NCI-H2171 treated with DMSO at 0.1 percent for 48 hours (cell line): Measurements from ENCODE around the gene TCF7L1.

Experiments
- DNase-seq: peaks from one replicate; lab custom pipeline; 2025; lab: John Stamatoyannopoulos, UW

The TCF7L1 gene

DNA sequence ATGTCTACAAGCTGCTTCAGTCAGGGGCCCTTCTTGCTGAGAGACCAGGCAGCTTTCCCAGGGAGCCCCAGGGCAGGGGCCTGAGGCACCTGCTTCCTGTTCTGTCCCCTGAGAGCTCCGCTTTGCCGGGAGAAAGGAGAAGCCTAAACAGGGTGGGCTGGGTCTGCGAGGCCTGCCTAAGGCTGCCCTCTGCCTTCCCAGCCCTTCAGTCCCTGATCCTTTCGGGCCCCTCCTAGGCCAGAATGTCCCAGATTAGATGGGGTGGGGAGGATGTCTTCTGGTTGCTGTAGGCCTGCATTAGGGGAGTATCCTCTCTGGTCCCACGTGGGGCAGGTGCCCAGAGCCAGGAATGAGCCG, 122.2 kb downstream of the TCF7L1 start:
- peak; percentile 45 for DNase-seq

DNA sequence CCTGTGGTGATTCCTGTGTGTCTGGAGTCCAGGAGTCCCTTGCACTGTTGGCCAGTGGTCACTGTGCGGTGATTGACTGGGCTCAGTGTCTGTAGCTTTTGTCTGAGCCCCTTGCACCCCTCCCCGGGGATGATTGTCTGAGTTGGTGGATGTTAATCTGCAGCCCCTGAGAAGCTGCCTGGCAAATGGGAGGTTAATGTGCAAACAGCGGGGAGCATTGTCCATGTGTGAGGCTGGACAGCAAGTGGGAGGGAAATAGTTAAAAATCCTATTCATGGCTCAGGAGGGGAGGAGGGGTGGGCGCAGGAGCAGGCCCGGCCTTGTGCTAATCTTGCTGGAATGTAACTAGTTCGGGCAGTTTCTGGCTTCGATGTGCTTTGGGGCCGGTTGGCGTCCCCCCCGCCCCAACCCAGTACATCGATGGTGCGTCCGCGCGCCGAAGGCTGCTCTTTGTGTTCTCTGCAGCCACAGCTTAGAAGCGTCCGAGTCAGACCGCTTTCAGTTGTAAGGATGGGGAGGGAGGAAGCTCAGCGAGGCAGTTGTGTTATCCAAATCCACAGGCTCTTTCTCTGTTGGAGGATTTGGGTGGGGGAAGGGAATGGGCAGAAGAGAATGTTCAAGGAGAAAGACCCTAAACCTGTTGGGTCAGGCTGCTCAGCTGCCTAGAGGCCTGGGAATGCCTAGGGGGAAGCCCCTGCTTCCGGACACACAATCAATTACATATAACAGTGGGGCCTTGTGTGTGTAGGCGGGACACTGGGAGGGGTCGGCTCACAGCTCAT, 122.8 kb downstream of the TCF7L1 start:
- no peak for DNase-seq

- DNase-seq, result no peak
Measured at GRCh38 chr2:85257359-85257969, 124.3 kb downstream of the TCF7L1 start.

DNA sequence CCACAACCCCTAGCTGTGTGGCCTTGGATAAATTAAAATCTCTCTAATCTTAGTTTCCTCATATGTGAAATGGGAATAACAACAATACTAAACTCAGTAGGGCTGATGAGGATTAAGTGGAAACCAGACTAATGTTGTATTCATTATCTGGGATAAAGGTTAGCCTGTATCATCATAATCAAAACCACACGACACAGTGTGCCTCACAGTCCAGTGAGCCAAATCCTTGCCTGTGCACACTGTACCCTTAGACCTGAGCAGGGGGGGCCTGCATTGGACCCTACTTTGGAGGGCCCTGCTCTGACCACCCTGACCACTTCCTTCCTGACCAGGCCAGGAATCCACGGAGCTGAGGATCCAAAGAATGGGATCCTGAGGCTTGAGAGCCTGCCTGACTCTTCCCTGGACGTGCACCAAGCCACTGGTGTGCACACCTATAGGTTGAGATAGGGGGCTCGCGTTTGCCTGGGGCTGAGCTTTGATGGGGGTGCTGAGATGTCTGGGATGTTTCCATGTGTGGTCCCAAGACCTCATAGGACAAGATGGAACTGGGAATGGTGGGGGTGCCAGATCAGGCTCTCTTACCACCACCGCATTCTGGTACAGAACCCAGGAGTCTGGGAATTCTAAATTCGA, 124.9 kb downstream of the TCF7L1 start:
- DNase-seq, result no peak

DNA sequence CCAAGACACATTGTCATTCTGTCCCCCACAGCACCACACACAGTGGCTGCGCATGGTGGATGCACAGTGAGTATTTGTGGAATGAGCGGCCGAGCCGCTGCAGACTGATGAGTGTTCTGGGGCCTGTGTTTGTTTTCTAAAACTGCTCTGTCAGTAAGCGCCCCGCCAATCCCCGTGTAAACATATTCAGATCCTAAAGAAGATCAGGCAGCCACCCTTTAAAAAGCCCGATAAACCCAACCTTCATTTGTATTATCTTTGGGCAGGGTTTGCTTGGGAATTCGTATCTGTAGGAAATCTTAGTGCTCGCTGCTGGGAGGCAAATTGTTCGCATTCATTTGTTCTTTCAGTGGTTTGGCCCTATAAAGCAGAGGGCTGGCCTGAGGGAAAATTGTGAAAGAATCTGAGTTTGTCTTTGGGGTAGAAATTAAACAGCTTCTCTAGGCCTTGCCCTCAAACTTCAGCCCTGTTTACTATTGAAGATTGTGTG, 126.0 kb downstream of the TCF7L1 start:
- no peak for DNase-seq

DNA sequence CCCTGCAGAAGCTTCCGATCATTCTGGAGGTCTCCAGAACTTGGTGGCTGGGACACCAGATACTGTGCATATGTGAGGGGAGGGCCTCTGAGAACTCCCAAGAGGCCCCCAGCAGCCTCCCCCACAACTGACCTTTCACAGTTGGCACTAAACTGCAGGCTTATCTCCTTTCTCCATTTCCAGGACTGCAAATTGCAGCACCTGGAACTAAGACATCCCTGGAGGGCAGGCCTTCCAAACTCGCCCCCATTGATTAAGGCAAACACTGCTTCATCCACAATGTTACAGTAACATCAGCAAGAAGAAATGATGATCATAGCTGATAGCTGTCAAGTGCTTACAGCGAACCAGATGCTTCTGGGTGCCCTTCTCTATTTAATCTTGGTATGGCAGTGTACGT, 126.7 kb downstream of the TCF7L1 start:
- DNase-seq, result no peak

- DNase-seq, result no peak
Measured at GRCh38 chr2:85263591-85263990, 130.4 kb downstream of the TCF7L1 start.

GRCh38 chr2:85264471-85264870, 131.3 kb downstream of the TCF7L1 start:
- no peak for DNase-seq

GRCh38 chr2:85265304-85265703, 132.1 kb downstream of the TCF7L1 start:
- no peak for DNase-seq

DNA sequence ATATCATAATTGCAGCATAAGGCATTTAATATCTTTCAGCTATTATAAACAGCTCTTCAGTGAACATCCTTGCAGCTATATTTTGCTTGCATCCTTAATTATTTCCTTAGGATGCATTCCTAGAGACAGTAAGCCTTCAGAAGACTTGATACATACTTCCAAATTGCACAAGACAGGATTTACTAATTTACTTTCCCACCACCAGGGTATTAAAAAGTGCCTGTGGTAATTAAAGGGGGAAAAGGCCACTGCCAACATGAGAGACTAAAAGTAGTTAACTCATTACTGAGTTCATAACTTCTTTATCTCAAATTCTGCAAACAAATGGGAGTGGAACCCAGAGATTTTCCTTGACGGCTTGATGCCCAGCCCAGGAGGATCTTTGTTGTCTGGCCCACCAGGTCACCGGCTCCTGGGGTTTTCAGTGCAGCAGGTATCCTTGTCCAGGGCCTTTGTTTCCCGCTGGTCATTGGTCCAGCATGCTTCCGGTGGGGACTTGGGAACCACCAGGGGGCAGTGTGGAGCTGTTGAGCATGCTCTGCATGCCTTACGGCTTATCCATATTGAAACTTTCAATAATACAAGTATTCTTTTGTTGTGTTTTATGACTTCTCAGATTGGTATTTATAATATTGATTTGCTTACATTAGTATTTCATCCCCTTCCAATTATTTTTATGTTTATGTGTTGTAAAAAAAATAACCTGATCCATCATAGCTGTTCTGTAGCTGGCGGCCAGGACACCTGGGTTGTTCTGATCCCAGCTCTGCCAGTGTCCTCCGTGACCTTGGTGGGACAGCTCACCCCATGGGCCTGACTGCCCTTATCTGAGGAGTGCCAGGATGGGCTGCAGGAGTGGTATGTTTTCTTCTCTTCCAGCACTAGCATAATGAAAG, 133.2 kb downstream of the TCF7L1 start:
- DNase-seq, result peak; percentile 6

DNA sequence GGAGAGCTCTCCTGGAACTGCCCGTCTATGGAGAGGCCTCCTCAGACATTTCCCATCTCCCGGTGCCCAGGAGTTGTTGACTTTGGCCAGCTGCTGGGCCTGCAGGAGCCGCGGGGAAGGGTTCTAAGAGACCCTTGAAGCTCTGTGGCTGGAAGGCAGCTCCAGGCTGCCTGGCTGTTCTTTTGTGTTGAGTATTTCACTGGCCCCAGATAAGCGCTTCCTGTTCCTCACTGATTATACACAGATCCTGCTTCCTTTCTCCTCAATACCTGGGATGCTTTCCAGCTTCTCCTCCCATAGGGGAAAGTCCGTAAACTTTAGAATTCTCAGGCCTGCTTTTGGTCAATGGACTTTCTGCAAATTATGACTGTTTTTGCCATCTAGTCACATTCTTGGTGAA, 136.8 kb downstream of the TCF7L1 start:
- DNase-seq, result no peak

GRCh38 chr2:85272357-85272756, 139.2 kb downstream of the TCF7L1 start:
- no peak for DNase-seq

DNA sequence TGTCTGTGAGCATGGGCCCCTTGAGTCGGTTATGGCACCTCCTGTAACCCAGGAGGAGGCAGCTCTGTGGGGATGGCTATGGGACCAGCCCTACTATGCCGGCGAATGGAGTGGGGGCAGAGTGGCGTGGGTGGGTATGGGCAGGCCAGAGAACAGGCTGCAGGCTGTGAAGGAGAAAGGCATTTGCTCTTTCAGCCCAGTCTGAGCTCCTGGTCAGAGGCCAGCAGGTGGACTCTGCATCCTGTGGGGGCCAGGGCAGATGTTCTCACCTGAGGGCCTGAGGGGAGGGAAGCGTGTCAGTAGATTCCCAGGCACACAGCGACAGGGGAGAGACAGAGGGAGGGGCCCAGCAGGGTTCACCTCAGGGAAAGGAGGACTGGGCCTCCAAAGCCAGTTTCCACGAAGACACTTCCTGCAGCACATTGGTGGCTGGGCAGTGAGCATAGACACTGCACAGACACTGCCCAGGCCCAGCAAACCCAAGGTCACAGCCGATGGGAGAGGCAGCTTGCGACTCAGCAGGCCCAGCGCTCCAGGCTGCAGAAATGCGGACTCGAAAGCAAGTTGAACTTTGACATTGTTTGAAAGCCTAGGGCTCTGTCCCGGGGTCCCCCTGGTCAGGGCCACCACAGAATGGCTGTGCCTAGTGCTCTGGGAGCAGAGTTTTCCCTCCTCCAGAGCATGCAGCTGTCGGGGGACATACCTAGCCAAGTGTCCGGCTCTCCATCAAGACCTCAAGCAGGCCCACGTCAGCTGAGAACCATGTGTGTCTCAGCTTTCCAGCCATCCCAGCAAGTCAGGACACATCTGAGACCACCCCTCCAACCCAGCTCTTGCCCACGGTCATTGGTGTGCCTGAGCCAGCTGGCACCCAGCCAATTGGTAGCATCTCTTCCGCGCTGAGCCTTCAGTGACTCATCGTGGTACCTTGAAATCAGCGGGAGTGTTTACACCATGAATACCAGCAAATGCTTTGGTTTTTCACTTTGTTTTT, 140.8 kb downstream of the TCF7L1 start:
- peak; percentile 5 for DNase-seq

DNA sequence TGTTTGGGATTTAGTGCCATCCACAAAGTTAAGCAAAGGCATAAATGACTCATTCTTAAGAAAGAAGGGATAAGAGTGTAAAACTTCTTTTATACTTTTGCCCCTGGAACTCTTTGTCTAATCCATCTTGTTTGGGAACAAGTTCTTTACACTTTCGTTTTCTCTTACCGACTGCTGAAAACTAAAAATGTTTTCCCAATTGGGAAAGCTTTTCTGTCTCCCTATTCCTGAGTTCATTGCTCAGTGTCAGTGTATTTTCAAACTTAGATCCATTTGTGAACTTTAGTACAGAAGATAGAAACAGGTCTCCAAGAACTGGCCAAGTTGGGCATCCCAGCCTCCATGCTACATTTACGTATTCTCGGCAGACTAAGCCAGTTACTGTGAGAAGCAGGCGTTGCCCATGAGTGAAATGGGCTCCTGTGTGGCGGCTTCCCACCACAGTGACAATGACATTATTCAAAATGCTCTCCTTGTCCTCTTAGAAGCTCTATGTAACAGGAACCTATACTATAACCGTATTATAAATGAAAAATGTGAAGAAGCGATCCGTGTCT, 142.9 kb downstream of the TCF7L1 start:
- DNase-seq, result no peak

GRCh38 chr2:85276571-85277118, 143.5 kb downstream of the TCF7L1 start:
- DNase-seq, result no peak

GRCh38 chr2:85277416-85278158, 144.4 kb downstream of the TCF7L1 start:
- no peak for DNase-seq

- DNase-seq, result no peak
Measured at GRCh38 chr2:85278361-85278760, 145.2 kb downstream of the TCF7L1 start.

DNA sequence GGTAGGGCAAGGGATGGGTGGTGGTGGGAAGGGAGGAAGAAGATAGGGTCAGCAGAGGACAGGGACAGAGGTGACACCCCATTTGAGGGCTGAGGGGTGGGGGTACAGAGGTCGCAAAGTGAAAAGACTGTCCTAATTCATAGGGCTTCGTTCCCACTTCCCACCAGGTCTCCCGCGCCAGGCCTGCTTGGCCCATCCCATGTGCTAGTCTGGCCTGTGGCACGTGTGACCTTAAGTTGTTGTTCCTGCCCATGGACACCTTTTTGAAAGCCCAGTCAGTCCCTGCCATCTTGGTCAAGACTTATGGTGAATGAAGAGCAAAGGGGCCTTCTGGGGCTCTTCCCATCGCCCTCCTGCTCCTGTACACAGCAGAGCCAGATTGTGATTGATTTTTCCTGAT, 148.4 kb downstream of the TCF7L1 start:
- no peak for DNase-seq

GRCh38 chr2:85282914-85283313, 149.7 kb downstream of the TCF7L1 start:
- DNase-seq, result no peak

DNA sequence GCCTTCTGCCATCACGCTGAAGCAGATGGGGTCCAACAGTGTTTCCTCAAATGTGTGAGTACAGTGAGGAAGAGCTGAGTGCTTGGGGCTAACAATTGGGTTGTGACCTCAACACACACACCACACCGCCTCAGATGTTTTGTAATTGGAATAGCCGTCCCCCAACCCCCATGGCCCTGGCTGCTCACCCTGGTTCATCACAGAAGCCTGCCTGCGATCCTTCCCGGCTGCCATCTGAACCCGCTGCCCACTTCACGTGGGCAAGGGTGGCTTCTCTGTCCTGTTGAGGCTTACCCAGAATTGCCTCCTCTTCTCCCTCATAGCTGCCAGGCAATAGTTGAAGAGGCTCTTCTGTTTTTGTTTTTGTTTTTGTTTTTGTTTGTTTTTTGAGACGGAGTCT, 150.4 kb downstream of the TCF7L1 start:
- DNase-seq, result no peak
